NB4 (cell line): ENCODE results near the gene RASAL2.
A peak's percentile ranks its signal among the peaks of the same experiment; 100 is the strongest.

Experiments
- DNase-seq: peaks from one replicate; pipeline ENCODE4 v3.0.0; 2010; ENCODE audit warnings: low read depth
- H3K4me3 ChIP-seq: one replicate; pipeline ENCODE4 v1.5.1; 2011; ENCODE audit warnings: mild to moderate bottlenecking, low read depth, low read length, moderate library complexity
- CTCF ChIP-seq: IDR thresholded peaks from one replicate; pipeline ENCODE4 v1.5.1; 2012; ENCODE audit warnings: low read depth, low read length
- MAX ChIP-seq: IDR thresholded peaks from 2 replicates; pipeline ENCODE4 v1.6.1; 2011; ENCODE audit warnings: low read depth, low read length
- MYC ChIP-seq: IDR thresholded peaks from 2 replicates; pipeline ENCODE4 v1.6.1; 2011; ENCODE audit warnings: low read depth, low read length
- POLR2A ChIP-seq: IDR thresholded peaks from 2 replicates; pipeline ENCODE4 v1.6.1; 2011; ENCODE audit warnings: mild to moderate bottlenecking; ENCODE audit not compliant: insufficient read length; ENCODE audit errors: extremely low read depth

The RASAL2 gene

GRCh38 chr1:178093951-178094738, at the start of gene RASAL2:
RASAL2 (plus strand) TSS chr1:178094104; CDS start chr1:178094493, 389 bp downstream.
- peak; percentile 75 for DNase-seq

GRCh38 chr1:178046591-178047270, 47.2 kb upstream of the RASAL2 start:
- DNase-seq = no peak
- H3K4me3 ChIP-seq = no peak overlapping the region
- TF ChIP-seq CTCF (no peak), MAX (no peak), MYC (no peak), POLR2A (no peak)

More at GRCh38 chr1:178093951-178094738, at the start of gene RASAL2:
- no peak for TF ChIP-seq POLR2A
- no peak for TF ChIP-seq CTCF
- no peak for TF ChIP-seq MYC
- TF ChIP-seq MAX = no peak
- H3K4me3 ChIP-seq = peak within 1 kb of the TSS; percentile 85

GRCh38 chr1:178047403-178048093, 46.4 kb upstream of the RASAL2 start:
- DNase-seq = no peak
- no peak overlapping the region for H3K4me3 ChIP-seq
- TF ChIP-seq CTCF = no peak
- TF ChIP-seq POLR2A = no peak
- TF ChIP-seq MYC = no peak
- TF ChIP-seq MAX = no peak

GRCh38 chr1:178048426-178048825, 45.5 kb upstream of the RASAL2 start:
- DNase-seq = no peak
- no peak overlapping the region for H3K4me3 ChIP-seq

GRCh38 chr1:178048883-178049282, 45.0 kb upstream of the RASAL2 start:
- no peak overlapping the region for H3K4me3 ChIP-seq
- DNase-seq = no peak
- no peak for TF ChIP-seq MYC
- no peak for TF ChIP-seq CTCF
- no peak for TF ChIP-seq POLR2A
- TF ChIP-seq MAX = no peak

More at GRCh38 chr1:178048426-178048825, 45.5 kb upstream of the RASAL2 start:
- TF ChIP-seq CTCF (no peak), POLR2A (no peak), MAX (no peak), MYC (no peak)
